Subcutaneous abdominal adipose tissue (tissue), 5 donors: ENCODE measurements around the gene CFAP65.
A peak's percentile ranks its signal among the peaks of the same experiment; 100 is the strongest.

Experiments
- H3K27ac ChIP-seq: one replicate; pipeline ENCODE4 v1.7.0; 2013; ENCODE audit warnings: low read depth, mild to moderate bottlenecking, inconsistent platforms, low read length, moderate library complexity
- H3K27me3 ChIP-seq, 5 donors: one replicate each; pipeline ENCODE4 v1.7.0; 2013; ENCODE audit warnings: low read length in 5 of 5, inconsistent platforms in 1 of 5; ENCODE audit not compliant: control insufficient read depth in 5 of 5, insufficient read depth in 4 of 5
- H3K36me3 ChIP-seq, 5 donors: one replicate each; pipeline ENCODE4 v1.7.0; 2013; ENCODE audit warnings: low read length in 5 of 5; ENCODE audit not compliant: control insufficient read depth in 5 of 5, insufficient read depth in 5 of 5
- H3K4me1 ChIP-seq, 5 donors: one replicate each; pipeline ENCODE4 v1.7.0; 2013; ENCODE audit warnings: low read length in 5 of 5, mild to moderate bottlenecking in 3 of 5, moderate library complexity in 1 of 5; ENCODE audit not compliant: control insufficient read depth in 5 of 5, insufficient read depth in 5 of 5
- H3K4me3 ChIP-seq, 5 donors: one replicate each; pipeline ENCODE4 v1.7.0; 2013; ENCODE audit warnings: low read length in 5 of 5, low read depth in 1 of 5
- H3K9ac ChIP-seq, 5 donors: one replicate each; pipeline ENCODE4 v1.7.0; 2013; ENCODE audit warnings: low read length in 5 of 5, mild to moderate bottlenecking in 4 of 5, moderate library complexity in 3 of 5
- H3K9me3 ChIP-seq, 5 donors: one replicate each; pipeline ENCODE4 v1.7.0; 2013; ENCODE audit warnings: low read length in 5 of 5; ENCODE audit not compliant: control insufficient read depth in 5 of 5
- donor health status: healthy.
- donor health status: healthy.
- donor health status: healthy.
- donor health status: healthy.
- donor health status: healthy.

Gene CFAP65

GRCh38 chr2:219018286-219018685 lies 23.0 kb downstream of the CFAP65 start:
- Histone ChIP-seq H3K4me3 (no peak overlapping the region), H3K36me3 (no peaks in the 10 kb centered on the region), H3K4me1 (peaks cover 0 to 2% (median 0%) of the 10 kb centered on the region in 5 donors), H3K27me3 (peaks cover 4 to 25% (median 18%) of the 10 kb centered on the region in 5 donors), H3K27ac (no peak overlapping the region), H3K9me3 (no peaks in the 10 kb centered on the region), H3K9ac (no peak overlapping the region)

GRCh38 chr2:219017201-219017931 lies 23.9 kb downstream of the CFAP65 start:
- H3K4me3 ChIP-seq = no peak overlapping the region
- H3K9me3 ChIP-seq = no peaks in the 10 kb centered on the region
- H3K27me3 ChIP-seq = peaks cover 4 to 23% (median 17%) of the 10 kb centered on the region in 5 donors
- no peak overlapping the region for H3K9ac ChIP-seq
- no peaks in the 10 kb centered on the region for H3K36me3 ChIP-seq
- H3K4me1 ChIP-seq = peaks cover 0 to 2% (median 0%) of the 10 kb centered on the region in 5 donors
- H3K27ac ChIP-seq = no peak overlapping the region

- no peak overlapping the region for H3K27ac ChIP-seq
- H3K4me1 ChIP-seq = peaks cover 0 to 2% (median 0%) of the 10 kb centered on the region in 5 donors
- no peaks in the 10 kb centered on the region for H3K36me3 ChIP-seq
- peaks cover 4 to 19% (median 13%) of the 10 kb centered on the region in 5 donors for H3K27me3 ChIP-seq
- H3K9ac ChIP-seq = no peak overlapping the region
- no peaks in the 10 kb centered on the region for H3K9me3 ChIP-seq
- no peak overlapping the region for H3K4me3 ChIP-seq
These were observed 24.6 kb downstream of the CFAP65 start for GRCh38 chr2:219016721-219017120.

GRCh38 chr2:219010873-219011272 lies 30.4 kb downstream of the CFAP65 start:
- Histone ChIP-seq H3K9me3 (no peaks in the 10 kb centered on the region), H3K27me3 (peaks cover 6 to 26% (median 14%) of the 10 kb centered on the region in 5 donors), H3K4me1 (no peaks in the 10 kb centered on the region), H3K27ac (no peak overlapping the region), H3K4me3 (no peak overlapping the region), H3K9ac (no peak overlapping the region), H3K36me3 (no peaks in the 10 kb centered on the region)

- H3K27ac ChIP-seq = no peak overlapping the region
- no peaks in the 10 kb centered on the region for H3K9me3 ChIP-seq
- no peaks in the 10 kb centered on the region for H3K4me1 ChIP-seq
- H3K27me3 ChIP-seq = peaks cover 12 to 32% (median 20%) of the 10 kb centered on the region in 5 donors
- no peak overlapping the region for H3K4me3 ChIP-seq
- H3K36me3 ChIP-seq = no peaks in the 10 kb centered on the region
- H3K9ac ChIP-seq = no peak overlapping the region
These were observed 31.1 kb downstream of the CFAP65 start for GRCh38 chr2:219010162-219010756.

GRCh38 chr2:219009294-219009693 lies 32.0 kb downstream of the CFAP65 start:
- Histone ChIP-seq H3K36me3 (no peaks in the 10 kb centered on the region), H3K9ac (no peak overlapping the region), H3K9me3 (no peaks in the 10 kb centered on the region), H3K4me1 (no peaks in the 10 kb centered on the region), H3K27ac (no peak overlapping the region), H3K27me3 (peaks cover 14 to 37% (median 24%) of the 10 kb centered on the region in 5 donors), H3K4me3 (no peak overlapping the region)

GRCh38 chr2:219003979-219004378 lies 37.3 kb downstream of the CFAP65 start:
- Histone ChIP-seq H3K27ac (no peak overlapping the region), H3K4me1 (peaks cover 0 to 20% (median 15%) of the 10 kb centered on the region in 5 donors), H3K4me3 (no peak overlapping the region), H3K36me3 (no peaks in the 10 kb centered on the region), H3K9me3 (no peaks in the 10 kb centered on the region), H3K9ac (no peak overlapping the region), H3K27me3 (peaks cover 64 to 75% (median 74%) of the 10 kb centered on the region in 5 donors)

- no peak overlapping the region for H3K27ac ChIP-seq
- H3K9ac ChIP-seq = no peak overlapping the region
- peaks cover 0 to 20% (median 15%) of the 10 kb centered on the region in 5 donors for H3K4me1 ChIP-seq
- H3K27me3 ChIP-seq = peaks cover 64 to 73% (median 70%) of the 10 kb centered on the region in 5 donors
- H3K9me3 ChIP-seq = no peaks in the 10 kb centered on the region
- H3K36me3 ChIP-seq = no peaks in the 10 kb centered on the region
- peak overlapping the region in 1 of 5 donors; percentile 16 for H3K4me3 ChIP-seq
These were observed 38.1 kb downstream of the CFAP65 start for GRCh38 chr2:219003267-219003634.

- no peaks in the 10 kb centered on the region for H3K9me3 ChIP-seq
- no peak overlapping the region for H3K27ac ChIP-seq
- H3K27me3 ChIP-seq = peaks cover 64 to 75% (median 72%) of the 10 kb centered on the region in 5 donors
- no peaks in the 10 kb centered on the region for H3K36me3 ChIP-seq
- peaks cover 0 to 20% (median 15%) of the 10 kb centered on the region in 5 donors for H3K4me1 ChIP-seq
- H3K4me3 ChIP-seq = peak overlapping the region in 1 of 5 donors; percentile 16
- H3K9ac ChIP-seq = no peak overlapping the region
These were observed 38.7 kb downstream of the CFAP65 start for GRCh38 chr2:219002395-219003266.
